Fibroblast of skin of left biceps (primary cell): ENCODE results near the gene GAD2.

Experiments used
- DNase-seq, 2 experiments: peaks; one replicate each; pipeline ENCODE4 v3.0.0-alpha.2; 2013; ENCODE audit warnings: low read depth in 2 of 2

The GAD2 gene

GRCh38 chr10:26216585-26217395 is at the start of gene GAD2:
GAD2 (plus strand) TSS chr10:26216774; CDS start chr10:26216810, 36 bp downstream.
- DNase-seq, result no peak

GRCh38 chr10:26169466-26169865 is 47.1 kb upstream of the GAD2 start:
- DNase-seq, result no peak

GRCh38 chr10:26172131-26172530 is 44.4 kb upstream of the GAD2 start:
- no peak for DNase-seq

GRCh38 chr10:26173837-26174236 is 42.7 kb upstream of the GAD2 start:
- DNase-seq, result no peak

GRCh38 chr10:26177341-26177740 is 39.2 kb upstream of the GAD2 start:
- DNase-seq, result no peak

- DNase-seq, result no peak
Measured at GRCh38 chr10:26194275-26194674, 22.3 kb upstream of the GAD2 start.

GRCh38 chr10:26197248-26197647 is 19.3 kb upstream of the GAD2 start:
- no peak for DNase-seq

GRCh38 chr10:26198119-26198518 is 18.5 kb upstream of the GAD2 start:
- no peak for DNase-seq

- DNase-seq, result no peak
Measured at GRCh38 chr10:26199841-26200240, 16.7 kb upstream of the GAD2 start.

- DNase-seq, result no peak
Measured at GRCh38 chr10:26205223-26205622, 11.4 kb upstream of the GAD2 start.

GRCh38 chr10:26211781-26212444 is 4.7 kb upstream of the GAD2 start:
- no peak for DNase-seq

- DNase-seq, result no peak
Measured at GRCh38 chr10:26212511-26212910, 4.1 kb upstream of the GAD2 start.

GRCh38 chr10:26213157-26213800 is 3.3 kb upstream of the GAD2 start:
- no peak for DNase-seq

- DNase-seq, result no peak
Measured at GRCh38 chr10:26214004-26214403, 2.6 kb upstream of the GAD2 start.

- no peak for DNase-seq
Measured at GRCh38 chr10:26214551-26215395, 1.8 kb upstream of the GAD2 start.

- DNase-seq, result no peak
Measured at GRCh38 chr10:26215396-26215934, 1.1 kb upstream of the GAD2 start.

- DNase-seq, result no peak
Measured at GRCh38 chr10:26215935-26216584, 514 bp upstream of the GAD2 start.

- DNase-seq, result no peak
Measured at GRCh38 chr10:26217396-26218086, 967 bp downstream of the GAD2 start.

- DNase-seq, result no peak
Measured at GRCh38 chr10:26219676-26220075, 3.1 kb downstream of the GAD2 start.

GRCh38 chr10:26220901-26221300 is 4.3 kb downstream of the GAD2 start:
- DNase-seq, result no peak
